Fibroblast of skin of right quadriceps (primary cell): ENCODE data around the gene PRKCA.

ENCODE experiments used
- DNase-seq: peaks from one replicate; pipeline ENCODE4 v3.0.0-alpha.2; 2013

Gene PRKCA

GRCh38 chr17:66636111-66636510 is 333.7 kb downstream of the PRKCA start:
- DNase-seq, result peak; percentile 87

- no peak for DNase-seq
These were observed 335.1 kb downstream of the PRKCA start for GRCh38 chr17:66637491-66637890.

- no peak for DNase-seq
These were observed 336.5 kb downstream of the PRKCA start for GRCh38 chr17:66638707-66639479.

- DNase-seq, result no peak
These were observed 341.6 kb downstream of the PRKCA start for GRCh38 chr17:66643815-66644710.

GRCh38 chr17:66645259-66645658 is 342.8 kb downstream of the PRKCA start:
- no peak for DNase-seq

GRCh38 chr17:66647391-66647983 is 345.1 kb downstream of the PRKCA start:
- DNase-seq, result peak; percentile 23

GRCh38 chr17:66649818-66650543 is 347.6 kb downstream of the PRKCA start:
- DNase-seq, result no peak

- no peak for DNase-seq
These were observed 348.1 kb downstream of the PRKCA start for GRCh38 chr17:66650544-66650877.

GRCh38 chr17:66652840-66653507 is 350.6 kb downstream of the PRKCA start:
- peak; percentile 48 for DNase-seq

GRCh38 chr17:66654106-66654740 is 351.8 kb downstream of the PRKCA start:
- peak; percentile 22 for DNase-seq

- no peak for DNase-seq
These were observed 352.4 kb downstream of the PRKCA start for GRCh38 chr17:66654764-66655163.

- no peak for DNase-seq
These were observed 353.0 kb downstream of the PRKCA start for GRCh38 chr17:66655461-66655860.

- peak; percentile 53 for DNase-seq
These were observed 353.4 kb downstream of the PRKCA start for GRCh38 chr17:66655861-66656260.

- DNase-seq, result peak; percentile 17
These were observed 359.2 kb downstream of the PRKCA start for GRCh38 chr17:66661411-66662256.

GRCh38 chr17:66662496-66662895 is 360.1 kb downstream of the PRKCA start:
- DNase-seq, result no peak

- no peak for DNase-seq
These were observed 360.7 kb downstream of the PRKCA start for GRCh38 chr17:66663041-66663606.

GRCh38 chr17:66664336-66664735 is 361.9 kb downstream of the PRKCA start:
- no peak for DNase-seq

- DNase-seq, result no peak
These were observed 362.8 kb downstream of the PRKCA start for GRCh38 chr17:66665194-66665593.

GRCh38 chr17:66667090-66667489 is 364.7 kb downstream of the PRKCA start:
- no peak for DNase-seq

- DNase-seq, result no peak
These were observed 365.1 kb downstream of the PRKCA start for GRCh38 chr17:66667491-66668030.
